ENCODE measurements around the gene HNRNPK.

The HNRNPK gene

DNA sequence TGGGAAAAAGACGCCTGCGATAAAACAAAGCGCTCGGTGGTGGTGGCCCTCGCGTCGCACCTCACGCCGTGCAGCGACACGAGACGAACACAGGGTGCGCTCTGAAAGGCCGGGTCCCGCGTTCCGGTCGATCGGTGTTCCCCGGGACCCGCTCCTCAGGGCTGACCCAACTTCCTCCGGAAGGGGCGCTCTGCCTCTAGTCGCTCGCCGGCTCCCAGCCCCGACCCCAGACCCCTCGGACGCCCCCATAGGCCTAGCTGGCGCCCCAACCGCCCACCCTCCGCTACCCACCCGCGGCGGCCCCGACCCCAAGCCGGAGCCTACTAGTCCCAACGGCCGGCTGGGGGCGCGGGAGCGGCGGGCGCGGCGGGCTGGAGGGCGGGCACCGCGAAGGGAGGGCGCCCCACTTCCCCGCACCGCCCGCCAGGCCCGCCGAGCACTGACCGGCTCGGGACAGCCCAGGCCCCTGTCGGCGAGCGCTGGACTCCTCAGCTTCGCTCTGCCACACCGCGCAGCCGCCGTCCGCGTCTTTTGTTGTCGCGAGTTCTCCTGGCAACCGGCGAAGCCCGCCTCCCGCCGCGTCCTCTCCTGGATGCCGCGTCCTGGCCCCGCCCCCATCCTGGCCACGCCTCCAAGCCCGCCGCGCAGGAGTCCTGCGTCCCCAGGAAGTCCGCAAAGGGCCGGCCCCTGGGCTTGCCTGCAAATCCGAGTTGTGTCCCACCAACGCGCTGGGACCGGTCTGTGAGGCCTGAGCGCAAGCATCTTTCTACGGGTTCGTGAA, 58.9 kb downstream of the HNRNPK start, which contains the start of gene KIF27:
Gene KIF27, minus strand, starts transcription at position 506 of the 781 bp plus-strand sequence. CDS start 5,841 bp downstream, outside the sequence.
- H3K27me3 ChIP-seq (ENCODE audit: control insufficient read depth in 1 of 2, insufficient read depth in 1 of 2, low read length in 2 of 2) = no peaks in the 10 kb centered on the region
- under 1% methylated on average over 67 of the region's 92 CpGs for WGBS
- H3K4me2 ChIP-seq (ENCODE audit: low read length, poor library complexity, severe bottlenecking) = peak within 1 kb of the TSS; percentile 62
- H2BK5ac ChIP-seq (ENCODE audit: low read depth, low read length, poor library complexity, severe bottlenecking) = peak within 1 kb of the TSS; percentile 19
- H3K9me3 ChIP-seq (ENCODE audit: control insufficient read depth, low read length) = no peaks in the 10 kb centered on the region
- peaks cover 2% of the 10 kb centered on the region for H3K4me1 ChIP-seq (ENCODE audit: control insufficient read depth, insufficient read depth, low read depth, low read length)
- H2BK15ac ChIP-seq (ENCODE audit: low read depth, poor library complexity, severe bottlenecking) = no peak within 1 kb of the TSS
- peak within 1 kb of the TSS; percentile 15 for H4K91ac ChIP-seq (ENCODE audit: low read length)
- H3K4ac ChIP-seq (ENCODE audit: low read depth in 1 of 2, low read length in 2 of 2) = peak within 1 kb of the TSS in 1 of 2 experiments; percentile 49
- peaks cover 3% of the 10 kb centered on the region for H3K79me1 ChIP-seq (replicated peaks; ENCODE audit: low read length, poor library complexity, severe bottlenecking)
- no peak within 1 kb of the TSS for H2BK12ac ChIP-seq (ENCODE audit: low read length in 2 of 2)
- peak within 1 kb of the TSS; percentile 91 for H3K9ac ChIP-seq (ENCODE audit: low read length)
- peak within 1 kb of the TSS; percentile 78 to 88 for H3K4me3 ChIP-seq (ENCODE audit: insufficient read depth in 1 of 2, low read depth in 1 of 2, low read length in 2 of 2)
- peak within 1 kb of the TSS; percentile 67 for H3K27ac ChIP-seq (ENCODE audit: low read length, poor library complexity, severe bottlenecking)
- H3K18ac ChIP-seq (ENCODE audit: low read depth in 1 of 2, low read length in 2 of 2) = peak within 1 kb of the TSS; percentile 85 to 91
- H2AK5ac ChIP-seq (ENCODE audit: low read length, severe bottlenecking) = no peak within 1 kb of the TSS
- H3K14ac ChIP-seq (ENCODE audit: low read length in 2 of 2) = no peak within 1 kb of the TSS
- no peak within 1 kb of the TSS for H3K23ac ChIP-seq (ENCODE audit: low read length in 2 of 2)
- DNase-seq = peak; percentile 98
- peak within 1 kb of the TSS; percentile 72 for H4K8ac ChIP-seq (ENCODE audit: low read length)
- peaks cover 0 to 3% of the 10 kb centered on the region in 2 experiments for H3K36me3 ChIP-seq (ENCODE audit: control insufficient read depth in 1 of 2, insufficient read depth in 2 of 2, low read depth in 1 of 2, low read length in 2 of 2)
- peak within 1 kb of the TSS; percentile 46 for H2AFZ ChIP-seq (ENCODE audit: low read depth, low read length)
- H2BK120ac ChIP-seq (ENCODE audit: low read depth, low read length) = peak within 1 kb of the TSS; percentile 73

- H2AFZ ChIP-seq (ENCODE audit: low read depth, low read length) = peak overlapping the region; percentile 46
- peak overlapping the region; percentile 78 to 88 for H3K4me3 ChIP-seq (ENCODE audit: insufficient read depth in 1 of 2, low read depth in 1 of 2, low read length in 2 of 2)
- WGBS = 3% methylated on average over 16 of the region's 16 CpGs
- no peak overlapping the region for H3K4ac ChIP-seq (ENCODE audit: low read depth in 1 of 2, low read length in 2 of 2)
- H3K4me2 ChIP-seq (ENCODE audit: low read length, poor library complexity, severe bottlenecking) = peak overlapping the region; percentile 62
- DNase-seq = peak; percentile 64
- H3K27ac ChIP-seq (ENCODE audit: low read length, poor library complexity, severe bottlenecking) = peak overlapping the region; percentile 67
- H2AK5ac ChIP-seq (ENCODE audit: low read length, severe bottlenecking) = no peak overlapping the region
- H3K27me3 ChIP-seq (ENCODE audit: control insufficient read depth in 1 of 2, insufficient read depth in 1 of 2, low read length in 2 of 2) = no peaks in the 10 kb centered on the region
- no peak overlapping the region for H2BK120ac ChIP-seq (ENCODE audit: low read depth, low read length)
- no peak overlapping the region for H2BK12ac ChIP-seq (ENCODE audit: low read length in 2 of 2)
- no peak overlapping the region for H2BK15ac ChIP-seq (ENCODE audit: low read depth, poor library complexity, severe bottlenecking)
- H3K14ac ChIP-seq (ENCODE audit: low read length in 2 of 2) = no peak overlapping the region
- H2BK5ac ChIP-seq (ENCODE audit: low read depth, low read length, poor library complexity, severe bottlenecking) = no peak overlapping the region
- H3K9ac ChIP-seq (ENCODE audit: low read length) = peak overlapping the region; percentile 91
- no peak overlapping the region for H4K91ac ChIP-seq (ENCODE audit: low read length)
- H3K4me1 ChIP-seq (ENCODE audit: control insufficient read depth, insufficient read depth, low read depth, low read length) = peaks cover 2% of the 10 kb centered on the region
- no peak overlapping the region for H4K8ac ChIP-seq (ENCODE audit: low read length)
- H3K36me3 ChIP-seq (ENCODE audit: control insufficient read depth in 1 of 2, insufficient read depth in 2 of 2, low read depth in 1 of 2, low read length in 2 of 2) = peaks cover 0 to 3% of the 10 kb centered on the region in 2 experiments
- H3K18ac ChIP-seq (ENCODE audit: low read depth in 1 of 2, low read length in 2 of 2) = peak overlapping the region; percentile 12 to 85
- peaks cover 3% of the 10 kb centered on the region for H3K79me1 ChIP-seq (replicated peaks; ENCODE audit: low read length, poor library complexity, severe bottlenecking)
- H3K23ac ChIP-seq (ENCODE audit: low read length in 2 of 2) = no peak overlapping the region
- H3K9me3 ChIP-seq (ENCODE audit: control insufficient read depth, low read length) = no peaks in the 10 kb centered on the region
Measured at GRCh38 chr9:83920469-83920926, 59.5 kb downstream of the HNRNPK start.

GRCh38 chr9:83919111-83919510, 60.9 kb downstream of the HNRNPK start:
- Histone ChIP-seq H4K8ac (ENCODE audit: low read length) (no peak overlapping the region), H3K4me2 (ENCODE audit: low read length, poor library complexity, severe bottlenecking) (no peak overlapping the region), H4K91ac (ENCODE audit: low read length) (no peak overlapping the region), H3K4ac (ENCODE audit: low read depth in 1 of 2, low read length in 2 of 2) (no peak overlapping the region), H3K18ac (ENCODE audit: low read depth in 1 of 2, low read length in 2 of 2) (no peak overlapping the region), H3K4me1 (ENCODE audit: control insufficient read depth, insufficient read depth, low read depth, low read length) (peaks cover 2% of the 10 kb centered on the region), H3K9me3 (ENCODE audit: control insufficient read depth, low read length) (no peaks in the 10 kb centered on the region), H3K27me3 (ENCODE audit: control insufficient read depth in 1 of 2, insufficient read depth in 1 of 2, low read length in 2 of 2) (no peaks in the 10 kb centered on the region), H3K27ac (ENCODE audit: low read length, poor library complexity, severe bottlenecking) (no peak overlapping the region), H2AK5ac (ENCODE audit: low read length, severe bottlenecking) (no peak overlapping the region), H3K23ac (ENCODE audit: low read length in 2 of 2) (no peak overlapping the region), H3K79me1 (replicated peaks; ENCODE audit: low read length, poor library complexity, severe bottlenecking) (peaks cover 3% of the 10 kb centered on the region), H2BK120ac (ENCODE audit: low read depth, low read length) (no peak overlapping the region), H2BK12ac (ENCODE audit: low read length in 2 of 2) (no peak overlapping the region), H3K36me3 (ENCODE audit: control insufficient read depth in 1 of 2, insufficient read depth in 2 of 2, low read depth in 1 of 2, low read length in 2 of 2) (peaks cover 0 to 3% of the 10 kb centered on the region in 2 experiments), H3K4me3 (ENCODE audit: insufficient read depth in 1 of 2, low read depth in 1 of 2, low read length in 2 of 2) (no peak overlapping the region), H2AFZ (ENCODE audit: low read depth, low read length) (no peak overlapping the region), H2BK5ac (ENCODE audit: low read depth, low read length, poor library complexity, severe bottlenecking) (no peak overlapping the region), H3K14ac (ENCODE audit: low read length in 2 of 2) (no peak overlapping the region), H2BK15ac (ENCODE audit: low read depth, poor library complexity, severe bottlenecking) (no peak overlapping the region), H3K9ac (ENCODE audit: low read length) (no peak overlapping the region)
- WGBS = no CpG with 5 or more reads among the region's 1 CpG
- no peak for DNase-seq
